ENCODE measurements around the gene GLYATL2. TPM values are rescaled to one million over a fixed set of nuclear protein-coding genes. Genes with fewer than 3 reads are reported as not detected.

Gene GLYATL2
- total and polyA plus RNA-seq, 2 of the 8 experiments (the other 6 are each of a cell fraction or from before 2014, with no cell fraction given) = 0.39 to 0.69 TPM

GRCh38 chr11:58786693-58787092 lies 57.8 kb downstream of the GLYATL2 start:
- Histone ChIP-seq H4K91ac (replicated peaks; ENCODE audit: insufficient read length, low read length) (no peak overlapping the region), H3K4me2 (ENCODE audit: insufficient read depth in 1 of 2, low read depth in 2 of 2, low read length in 2 of 2) (no peak overlapping the region), H2AK5ac (ENCODE audit: low read depth, low read length) (no peak overlapping the region), H3K23me2 (ENCODE audit: low read depth, low read length) (no peaks in the 10 kb centered on the region), H3K14ac (ENCODE audit: insufficient read length) (no peak overlapping the region), H3K36me3 (ENCODE audit: control insufficient read depth in 2 of 4, insufficient read depth in 4 of 4, low read length in 3 of 4) (no peaks in the 10 kb centered on the region), H3K23ac (ENCODE audit: insufficient read length) (no peak overlapping the region), H4K20me1 (replicated peaks in 1 of 2; ENCODE audit: control insufficient read depth in 1 of 2, insufficient read depth in 2 of 2, low read length in 2 of 2) (no peaks in the 10 kb centered on the region), H3K56ac (replicated peaks; ENCODE audit: insufficient read length, low read depth, low read length) (no peak overlapping the region), H3K27me3 (replicated peaks in 1 of 4; ENCODE audit: control insufficient read depth in 3 of 4, extremely low read depth in 1 of 4, insufficient read depth in 3 of 4, low read length in 3 of 4) (peaks cover 0 to 1% (median 0%) of the 10 kb centered on the region in 4 experiments; a peak in 1 of 7 replicates), H4K5ac (ENCODE audit: insufficient read length, low read depth, low read length) (no peak overlapping the region), H2BK15ac (ENCODE audit: low read length) (no peak overlapping the region), H3K79me1 (ENCODE audit: low read depth, low read length) (no peaks in the 10 kb centered on the region), H3K4me3 (ENCODE audit: extremely low read depth in 1 of 4, insufficient read depth in 2 of 4, low read depth in 3 of 4, low read length in 4 of 4) (no peak overlapping the region), H3K9ac (replicated peaks in 1 of 4; ENCODE audit: extremely low read depth in 1 of 4, low read depth in 3 of 4, low read length in 3 of 4) (no peak overlapping the region), H3K4ac (replicated peaks; ENCODE audit: insufficient read length, low read depth, low read length) (no peak overlapping the region), H2BK12ac (ENCODE audit: low read depth, low read length) (no peak overlapping the region), H3K9me3 (ENCODE audit: insufficient read depth in 2 of 2, low read depth in 1 of 2, low read length in 1 of 2) (0 out of 4 replicates have a peak, but pooled peaks cover 0 to 2% of the 10 kb centered on the region in 2 experiments), H2BK5ac (ENCODE audit: low read depth, low read length) (no peak overlapping the region), H3K79me2 (ENCODE audit: control insufficient read depth in 1 of 2, insufficient read depth in 2 of 2, low read length in 2 of 2) (no peaks in the 10 kb centered on the region), H2AFZ (ENCODE audit: low read length) (no peak overlapping the region), H2BK20ac (ENCODE audit: low read length) (no peak overlapping the region), H4K8ac (ENCODE audit: extremely low read depth, insufficient read depth, low read length) (no peak overlapping the region), H2BK120ac (replicated peaks; ENCODE audit: low read depth, low read length) (no peak overlapping the region), H3K27ac (ENCODE audit: low read depth, low read length) (no peak overlapping the region), H3K4me1 (replicated peaks in 1 of 4; ENCODE audit: control insufficient read depth in 3 of 4, insufficient read depth in 4 of 4, low read length in 3 of 4) (no peaks in the 10 kb centered on the region), H3K18ac (ENCODE audit: extremely low read depth, low read length) (peak overlapping the region; percentile 7; the same call in 1 of the 2 replicates)
- DNase-seq (ENCODE audit: low read depth in 1 of 2, low spot score in 2 of 2) (no peak), FAIRE-seq (no peak)
- POLR2A ChIA-PET (ENCODE audit: partially characterized antibody) = no interaction called here
- WGBS, 2 experiments (ENCODE audit: extremely low coverage in 1 of 2, insufficient coverage in 1 of 2, insufficient read length in 1 of 2, insufficient replicate concordance in 2 of 2, low coverage in 1 of 2, low lambda C conversion rate in 2 of 2, missing lambda C conversion rate in 1 of 2) = 96% methylated on average over 3 of the region's 3 CpGs; no CpG with 5 or more reads in 1 of the 2 experiments
- CTCF ChIA-PET (ENCODE audit: partially characterized antibody) = interaction anchor here (0.7 to 4.2 kb wide), 4 partner anchors 12 to 349 kb away, joined by 3 to 24 read pairs (median 6); no protein-coding TSS in a partner anchor
- TF ChIP-seq CHD1 (IDR thresholded peaks at IDR 0.05; ENCODE audit: low read depth, low read length) = no peak
- no peak for TF ChIP-seq HDAC2 (IDR thresholded peaks at IDR 0.05; ENCODE audit: borderline replicate concordance in 1 of 2, low read depth in 2 of 2, low read length in 2 of 2)
- no peak for TF ChIP-seq JUN (IDR thresholded peaks at IDR 0.05; ENCODE audit: low read depth, low read length)
- TF ChIP-seq POU5F1 (IDR thresholded peaks at IDR 0.05; ENCODE audit: low read depth, low read length) = no peak
- TF ChIP-seq RAD21 (IDR thresholded peaks at IDR 0.05 in 1 of 2, conservative IDR thresholded peaks at IDR 0.05 in 1 of 2; ENCODE audit: low read depth in 2 of 2, low read length in 2 of 2) = no peak
- no peak for TF ChIP-seq ATF2 (IDR thresholded peaks at IDR 0.05; ENCODE audit: low read length)
- no peak for TF ChIP-seq CHD2 (IDR thresholded peaks at IDR 0.05; ENCODE audit: low read length)
- no peak for TF ChIP-seq SP2 (IDR thresholded peaks at IDR 0.05; ENCODE audit: low read length)
- TF ChIP-seq RFX5 (IDR thresholded peaks at IDR 0.05; ENCODE audit: borderline replicate concordance, low read depth, low read length) = no peak
- no peak for TF ChIP-seq TCF12 (IDR thresholded peaks at IDR 0.05; ENCODE audit: low read depth, low read length)
- TF ChIP-seq JUND (IDR thresholded peaks at IDR 0.05; ENCODE audit: low read length) = no peak
- TF ChIP-seq EGR1 (IDR thresholded peaks at IDR 0.05; ENCODE audit: borderline replicate concordance, low read depth, low read length) = no peak
- no peak for TF ChIP-seq POLR2AphosphoS5 (IDR thresholded peaks at IDR 0.05; ENCODE audit: low read depth, low read length)
